ENCODE data around the gene CDK2AP2.

DNA sequence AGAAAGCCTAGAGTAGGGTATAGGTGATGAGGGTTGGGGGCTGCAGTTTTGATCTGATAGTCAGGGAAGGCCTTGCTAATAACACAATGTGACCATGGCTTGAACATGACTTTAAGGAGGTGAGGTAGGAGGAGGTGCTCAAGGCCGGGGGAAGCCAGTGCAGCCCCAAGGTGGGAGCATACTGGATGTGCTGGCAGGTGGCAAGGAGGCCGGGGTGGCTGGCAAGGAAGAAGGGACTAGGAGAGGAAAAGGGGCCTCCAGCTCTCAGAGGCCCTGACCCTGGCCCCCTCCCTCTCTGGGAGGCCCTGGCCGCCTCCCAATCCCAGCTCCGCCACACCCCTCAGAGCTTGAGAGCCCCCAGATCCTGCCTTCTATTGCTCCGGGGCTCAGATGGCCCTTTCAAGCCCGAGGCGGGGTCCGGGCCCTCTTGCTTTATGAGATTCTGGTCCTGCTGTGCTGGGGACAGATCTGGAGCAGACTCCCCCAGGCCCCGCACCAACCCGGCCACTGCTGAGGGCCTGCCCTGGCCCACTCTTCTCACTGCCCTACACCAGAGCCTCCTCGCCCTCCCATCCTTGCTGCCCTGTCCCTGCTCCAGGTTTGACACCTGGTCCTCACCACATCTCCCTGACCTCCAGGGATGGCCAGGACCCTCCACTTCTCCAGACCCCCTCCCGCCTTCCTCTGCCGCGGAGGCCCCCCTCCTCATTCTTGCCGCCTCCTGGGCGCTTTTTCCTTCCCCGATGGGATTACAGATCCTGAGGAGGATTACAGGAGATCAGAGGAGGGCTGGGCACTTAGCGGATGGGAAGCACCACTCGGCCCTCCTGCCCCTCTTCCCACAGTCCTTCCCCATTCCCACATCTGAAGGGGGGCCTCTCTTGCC is 4.6 kb downstream of the CDK2AP2 start:
- TF ChIP-seq POLR2A (IDR thresholded peaks at IDR 0.05) = no peak
- TF ChIP-seq, protein P1, sequence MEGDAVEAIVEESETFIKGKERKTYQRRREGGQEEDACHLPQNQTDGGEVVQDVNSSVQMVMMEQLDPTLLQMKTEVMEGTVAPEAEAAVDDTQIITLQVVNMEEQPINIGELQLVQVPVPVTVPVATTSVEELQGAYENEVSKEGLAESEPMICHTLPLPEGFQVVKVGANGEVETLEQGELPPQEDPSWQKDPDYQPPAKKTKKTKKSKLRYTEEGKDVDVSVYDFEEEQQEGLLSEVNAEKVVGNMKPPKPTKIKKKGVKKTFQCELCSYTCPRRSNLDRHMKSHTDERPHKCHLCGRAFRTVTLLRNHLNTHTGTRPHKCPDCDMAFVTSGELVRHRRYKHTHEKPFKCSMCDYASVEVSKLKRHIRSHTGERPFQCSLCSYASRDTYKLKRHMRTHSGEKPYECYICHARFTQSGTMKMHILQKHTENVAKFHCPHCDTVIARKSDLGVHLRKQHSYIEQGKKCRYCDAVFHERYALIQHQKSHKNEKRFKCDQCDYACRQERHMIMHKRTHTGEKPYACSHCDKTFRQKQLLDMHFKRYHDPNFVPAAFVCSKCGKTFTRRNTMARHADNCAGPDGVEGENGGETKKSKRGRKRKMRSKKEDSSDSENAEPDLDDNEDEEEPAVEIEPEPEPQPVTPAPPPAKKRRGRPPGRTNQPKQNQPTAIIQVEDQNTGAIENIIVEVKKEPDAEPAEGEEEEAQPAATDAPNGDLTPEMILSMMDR (IDR thresholded peaks at IDR 0.05) = no peak

Data from esophagus squamous epithelium (tissue), 4 donors.